Osteoblast (primary cell): Measurements from ENCODE around the gene GNGT2. TPM values are rescaled to one million over a fixed set of nuclear protein-coding genes. Genes with fewer than 3 reads are reported as not detected.
A peak's percentile ranks its signal among the peaks of the same experiment; 100 is the strongest.

Experiments
- DNase-seq: peaks from one replicate; pipeline ENCODE4 v3.0.0; 2011; ENCODE audit warnings: low spot score, mixed read lengths; ENCODE audit not compliant: insufficient read length; ENCODE audit errors: missing footprints
- H2AFZ ChIP-seq: 2 replicates; pipeline ENCODE4 v1.6.0; 2011; ENCODE audit warnings: mild to moderate bottlenecking, low read length
- H3K27ac ChIP-seq: 2 replicates; pipeline ENCODE4 v1.5.1; 2011; ENCODE audit warnings: mild to moderate bottlenecking, low read depth, low read length, moderate library complexity
- H3K27me3 ChIP-seq: 2 replicates; pipeline ENCODE4 v1.6.0; 2012; ENCODE audit warnings: mild to moderate bottlenecking, control low read depth, inconsistent platforms, low read length, moderate library complexity; ENCODE audit not compliant: insufficient read depth
- H3K36me3 ChIP-seq: 2 replicates; pipeline ENCODE4 v1.5.1; 2011; ENCODE audit warnings: mild to moderate bottlenecking, low read length, control low read depth, moderate library complexity; ENCODE audit not compliant: insufficient read depth
- H3K4me1 ChIP-seq: 2 replicates; pipeline ENCODE4 v1.5.1; 2011; ENCODE audit warnings: mild to moderate bottlenecking, low read length, control low read depth, moderate library complexity; ENCODE audit not compliant: insufficient read depth
- H3K4me2 ChIP-seq: 2 replicates; pipeline ENCODE4 v1.6.0; 2011; ENCODE audit warnings: mild to moderate bottlenecking, low read length; ENCODE audit not compliant: insufficient read depth
- H3K4me3 ChIP-seq: fragments of 200-600 bp; sonication (generic); 3 replicates; pipeline ENCODE4 v1.5.1; 2012; ENCODE audit warnings: mild to moderate bottlenecking, low read length, inconsistent platforms; ENCODE audit not compliant: insufficient read depth
- H3K79me2 ChIP-seq: 2 replicates; pipeline ENCODE4 v1.6.0; 2012; ENCODE audit warnings: mild to moderate bottlenecking, low read length, control low read depth, inconsistent platforms; ENCODE audit not compliant: insufficient read depth
- H3K9me3 ChIP-seq: 2 replicates; pipeline ENCODE4 v1.5.1; 2011; ENCODE audit warnings: low read depth, low read length, control low read depth
- H4K20me1 ChIP-seq: 2 replicates; pipeline ENCODE4 v1.6.0; 2012; ENCODE audit warnings: mild to moderate bottlenecking, low read length, control low read depth; ENCODE audit not compliant: insufficient read depth
- total RNA-seq: library from RNA; depleted of rRNA; stranded (reverse); fragments of >200 nt; gene quantifications from 2 replicates; pipeline ENCODE4 v1.2.3, GENCODE V29; 2012
- TF ChIP-seq, protein P1 (sequence below): IDR thresholded peaks from 2 replicates; pipeline ENCODE4 v1.5.1; 2011; ENCODE audit warnings: mild to moderate bottlenecking, low read depth, low read length, moderate library complexity; ENCODE audit errors: extremely low read depth

Gene GNGT2
- total RNA-seq, 1 donor = not detected

DNA sequence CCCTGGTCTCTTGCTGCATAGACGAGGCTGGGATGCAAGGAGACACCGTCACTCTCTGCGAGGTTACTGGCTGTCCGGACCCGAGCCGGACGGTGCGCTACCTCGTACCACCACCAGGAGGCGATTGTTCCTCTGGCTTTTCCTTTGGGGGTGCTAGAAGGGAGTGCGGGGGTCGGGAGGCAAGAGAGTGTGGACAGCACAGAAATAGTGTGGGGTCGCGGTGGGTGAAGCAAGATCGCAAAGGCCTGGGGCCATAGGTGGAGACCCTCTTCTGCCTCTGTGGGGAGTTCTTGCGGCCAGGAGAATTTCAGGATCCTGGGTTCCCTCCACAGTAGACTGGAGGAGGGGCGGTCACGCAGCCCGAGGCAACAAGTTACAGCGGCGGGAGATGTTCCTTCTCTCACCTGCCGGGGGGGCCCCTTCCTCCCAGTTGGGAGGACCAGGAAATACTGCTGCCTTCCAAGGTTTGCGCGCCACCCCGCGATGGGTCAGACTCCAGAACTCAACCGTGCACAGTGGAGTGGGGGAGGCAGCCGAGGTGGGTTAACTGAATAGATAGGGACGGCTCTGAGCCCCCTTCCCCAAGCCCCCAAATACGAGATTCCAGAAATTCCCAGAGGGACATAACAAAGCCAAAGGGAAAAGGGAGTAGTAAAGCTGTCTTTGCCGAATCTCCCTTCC lies 13.3 kb upstream of the GNGT2 start:
- TF ChIP-seq, protein P1, sequence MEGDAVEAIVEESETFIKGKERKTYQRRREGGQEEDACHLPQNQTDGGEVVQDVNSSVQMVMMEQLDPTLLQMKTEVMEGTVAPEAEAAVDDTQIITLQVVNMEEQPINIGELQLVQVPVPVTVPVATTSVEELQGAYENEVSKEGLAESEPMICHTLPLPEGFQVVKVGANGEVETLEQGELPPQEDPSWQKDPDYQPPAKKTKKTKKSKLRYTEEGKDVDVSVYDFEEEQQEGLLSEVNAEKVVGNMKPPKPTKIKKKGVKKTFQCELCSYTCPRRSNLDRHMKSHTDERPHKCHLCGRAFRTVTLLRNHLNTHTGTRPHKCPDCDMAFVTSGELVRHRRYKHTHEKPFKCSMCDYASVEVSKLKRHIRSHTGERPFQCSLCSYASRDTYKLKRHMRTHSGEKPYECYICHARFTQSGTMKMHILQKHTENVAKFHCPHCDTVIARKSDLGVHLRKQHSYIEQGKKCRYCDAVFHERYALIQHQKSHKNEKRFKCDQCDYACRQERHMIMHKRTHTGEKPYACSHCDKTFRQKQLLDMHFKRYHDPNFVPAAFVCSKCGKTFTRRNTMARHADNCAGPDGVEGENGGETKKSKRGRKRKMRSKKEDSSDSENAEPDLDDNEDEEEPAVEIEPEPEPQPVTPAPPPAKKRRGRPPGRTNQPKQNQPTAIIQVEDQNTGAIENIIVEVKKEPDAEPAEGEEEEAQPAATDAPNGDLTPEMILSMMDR = peak; percentile 76
- peaks cover 40% of the 10 kb centered on the region for H3K27me3 ChIP-seq
- no peaks in the 10 kb centered on the region for H3K79me2 ChIP-seq
- H4K20me1 ChIP-seq = no peaks in the 10 kb centered on the region
- no peak overlapping the region for H3K27ac ChIP-seq
- peak; percentile 98 for DNase-seq
- H3K4me3 ChIP-seq = no peak overlapping the region
- H3K36me3 ChIP-seq = no peaks in the 10 kb centered on the region
- H3K9me3 ChIP-seq = no peaks in the 10 kb centered on the region
- H3K4me1 ChIP-seq = no peaks in the 10 kb centered on the region
- no peak overlapping the region for H2AFZ ChIP-seq
- H3K4me2 ChIP-seq = no peak overlapping the region

DNA sequence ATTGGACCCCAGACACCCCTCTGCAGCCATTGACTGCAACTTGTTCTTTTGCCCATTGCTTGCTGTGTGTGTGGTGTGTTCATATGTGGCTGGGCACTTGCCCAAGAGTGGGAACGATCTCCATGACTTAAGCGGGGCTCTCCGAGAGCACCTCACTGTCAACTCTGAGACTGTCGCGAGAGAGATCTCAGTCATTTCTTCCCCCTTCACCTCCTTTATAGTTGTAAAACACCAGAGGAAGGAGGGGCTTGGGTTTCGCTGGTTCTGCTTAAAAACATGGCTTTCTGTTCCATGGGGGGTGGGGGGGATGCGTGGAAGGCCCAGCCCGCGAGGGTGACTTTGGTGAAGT lies 12.8 kb upstream of the GNGT2 start:
- peaks cover 40% of the 10 kb centered on the region for H3K27me3 ChIP-seq
- H3K4me2 ChIP-seq = no peak overlapping the region
- H3K79me2 ChIP-seq = no peaks in the 10 kb centered on the region
- peak; percentile 81 for DNase-seq
- H4K20me1 ChIP-seq = no peaks in the 10 kb centered on the region
- no peaks in the 10 kb centered on the region for H3K9me3 ChIP-seq
- no peak overlapping the region for H3K27ac ChIP-seq
- TF ChIP-seq, protein P1 = no peak
- H2AFZ ChIP-seq = no peak overlapping the region
- H3K36me3 ChIP-seq = no peaks in the 10 kb centered on the region
- H3K4me1 ChIP-seq = no peaks in the 10 kb centered on the region
- H3K4me3 ChIP-seq = no peak overlapping the region

GRCh38 chr17:49219987-49220386 lies 9.6 kb upstream of the GNGT2 start:
- Histone ChIP-seq H3K36me3 (no peaks in the 10 kb centered on the region), H3K27me3 (peaks cover 25% of the 10 kb centered on the region), H4K20me1 (no peaks in the 10 kb centered on the region), H3K4me3 (no peak overlapping the region), H3K27ac (no peak overlapping the region), H2AFZ (no peak overlapping the region), H3K4me1 (no peaks in the 10 kb centered on the region), H3K4me2 (no peak overlapping the region), H3K79me2 (no peaks in the 10 kb centered on the region), H3K9me3 (no peaks in the 10 kb centered on the region)
- peak; percentile 80 for DNase-seq
- TF ChIP-seq, protein P1 = no peak

DNA sequence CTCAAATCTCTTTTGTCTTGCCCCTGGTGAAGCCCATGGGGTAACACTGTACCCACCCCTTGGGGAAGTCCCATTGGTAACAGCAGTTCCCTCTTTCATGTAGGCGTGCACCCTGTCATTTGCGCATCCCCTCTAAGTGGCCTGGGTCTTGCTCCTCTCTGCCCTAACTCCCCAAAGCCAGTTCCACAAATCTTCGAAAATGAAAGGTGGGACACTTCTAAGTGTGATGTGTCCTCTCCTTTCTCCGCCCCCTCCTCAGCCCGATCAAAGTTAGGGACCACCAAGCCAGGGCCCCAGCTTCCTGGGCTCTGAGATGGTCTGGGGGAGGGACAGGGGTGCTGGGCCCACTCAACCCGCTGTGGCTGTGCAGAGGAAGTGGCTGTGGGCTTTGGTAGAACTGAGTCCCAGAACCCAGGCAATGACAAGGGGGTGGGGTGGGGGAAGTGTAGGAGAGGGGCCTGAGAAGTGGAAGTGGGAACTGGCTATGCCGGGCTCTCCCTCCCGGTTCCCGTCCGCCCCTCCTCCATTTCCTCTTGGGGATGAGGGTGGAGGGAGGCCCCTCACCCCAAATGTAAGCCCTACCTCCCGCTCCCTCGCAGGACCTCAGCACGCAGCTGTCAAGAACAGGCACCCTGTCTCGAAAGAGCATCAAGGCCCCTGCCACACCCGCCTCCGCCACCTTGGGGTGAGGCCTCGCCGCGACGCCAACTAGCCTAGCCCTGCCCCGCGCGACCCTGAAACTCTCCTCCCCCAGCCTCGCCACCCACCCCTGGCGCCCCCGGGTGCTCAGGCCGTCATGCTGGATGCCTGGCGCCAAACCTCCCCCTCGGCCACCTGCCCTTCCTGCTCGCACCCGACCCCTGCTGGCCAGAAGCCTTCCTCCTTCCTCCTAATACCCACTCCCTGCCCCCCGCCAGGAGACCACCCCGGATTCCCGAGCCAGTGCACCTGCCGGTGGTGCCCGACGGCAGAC lies 8.9 kb upstream of the GNGT2 start:
- Histone ChIP-seq H2AFZ (no peak overlapping the region), H3K27ac (no peak overlapping the region), H3K4me1 (no peaks in the 10 kb centered on the region), H3K4me3 (no peak overlapping the region), H3K27me3 (peaks cover 21% of the 10 kb centered on the region), H3K36me3 (no peaks in the 10 kb centered on the region), H3K9me3 (no peaks in the 10 kb centered on the region), H4K20me1 (no peaks in the 10 kb centered on the region), H3K4me2 (no peak overlapping the region), H3K79me2 (no peaks in the 10 kb centered on the region)
- DNase-seq = peak; percentile 89
- TF ChIP-seq, protein P1 = peak; percentile 13
